NB4 (cell line): Measurements from ENCODE around the gene SLC6A2.

ENCODE experiments used
- DNase-seq: peaks from one replicate; pipeline ENCODE4 v3.0.0; 2010; ENCODE audit warnings: low read depth
- H3K4me3 ChIP-seq: one replicate; pipeline ENCODE4 v1.5.1; 2011; ENCODE audit warnings: mild to moderate bottlenecking, low read depth, low read length, moderate library complexity
- CTCF ChIP-seq: IDR thresholded peaks from one replicate; pipeline ENCODE4 v1.5.1; 2012; ENCODE audit warnings: low read depth, low read length
- MAX ChIP-seq: IDR thresholded peaks from 2 replicates; pipeline ENCODE4 v1.6.1; 2011; ENCODE audit warnings: low read depth, low read length
- MYC ChIP-seq: IDR thresholded peaks from 2 replicates; pipeline ENCODE4 v1.6.1; 2011; ENCODE audit warnings: low read depth, low read length
- POLR2A ChIP-seq: IDR thresholded peaks from 2 replicates; pipeline ENCODE4 v1.6.1; 2011; ENCODE audit warnings: mild to moderate bottlenecking; ENCODE audit not compliant: insufficient read length; ENCODE audit errors: extremely low read depth

SLC6A2 gene

GRCh38 chr16:55642611-55643010 is 13.2 kb upstream of the SLC6A2 start:
- H3K4me3 ChIP-seq: no peak overlapping the region
- TF ChIP-seq CTCF (no peak), POLR2A (no peak), MYC (no peak), MAX (no peak)
- no peak for DNase-seq

- DNase-seq: no peak
- no peak overlapping the region for H3K4me3 ChIP-seq
- TF ChIP-seq MAX (no peak), CTCF (peak; percentile 5)
Measured at GRCh38 chr16:55643161-55643970, 12.4 kb upstream of the SLC6A2 start.

GRCh38 chr16:55645986-55646385 is 9.8 kb upstream of the SLC6A2 start:
- no peak for TF ChIP-seq POLR2A
- TF ChIP-seq MYC: no peak
- no peak for TF ChIP-seq MAX
- TF ChIP-seq CTCF: no peak
- DNase-seq: no peak
- H3K4me3 ChIP-seq: no peak overlapping the region

GRCh38 chr16:55647343-55647742 is 8.4 kb upstream of the SLC6A2 start:
- DNase-seq: no peak
- no peak overlapping the region for H3K4me3 ChIP-seq
- no peak for TF ChIP-seq MAX
- TF ChIP-seq CTCF: no peak
- no peak for TF ChIP-seq POLR2A

- DNase-seq: no peak
- TF ChIP-seq POLR2A (no peak), CTCF (peak; percentile 2)
- H3K4me3 ChIP-seq: no peak overlapping the region
Measured at GRCh38 chr16:55647798-55648197, 8.0 kb upstream of the SLC6A2 start.
